HG02938 (cell line): ENCODE data around the gene MIOX.
"Not testable (repeated sequence)": the region's sequence is repeated elsewhere in the genome, so short reads cannot be mapped to it uniquely, and the experiment has no call there.

Experiments used
- ATAC-seq: cut with Tn5 transposase; IDR thresholded peaks from one replicate; pipeline ENCODE4 v1.9.1; 2021; ENCODE audit warnings: mild to moderate bottlenecking, moderate library complexity; ENCODE audit not compliant: unreplicated experiment

Gene MIOX

DNA sequence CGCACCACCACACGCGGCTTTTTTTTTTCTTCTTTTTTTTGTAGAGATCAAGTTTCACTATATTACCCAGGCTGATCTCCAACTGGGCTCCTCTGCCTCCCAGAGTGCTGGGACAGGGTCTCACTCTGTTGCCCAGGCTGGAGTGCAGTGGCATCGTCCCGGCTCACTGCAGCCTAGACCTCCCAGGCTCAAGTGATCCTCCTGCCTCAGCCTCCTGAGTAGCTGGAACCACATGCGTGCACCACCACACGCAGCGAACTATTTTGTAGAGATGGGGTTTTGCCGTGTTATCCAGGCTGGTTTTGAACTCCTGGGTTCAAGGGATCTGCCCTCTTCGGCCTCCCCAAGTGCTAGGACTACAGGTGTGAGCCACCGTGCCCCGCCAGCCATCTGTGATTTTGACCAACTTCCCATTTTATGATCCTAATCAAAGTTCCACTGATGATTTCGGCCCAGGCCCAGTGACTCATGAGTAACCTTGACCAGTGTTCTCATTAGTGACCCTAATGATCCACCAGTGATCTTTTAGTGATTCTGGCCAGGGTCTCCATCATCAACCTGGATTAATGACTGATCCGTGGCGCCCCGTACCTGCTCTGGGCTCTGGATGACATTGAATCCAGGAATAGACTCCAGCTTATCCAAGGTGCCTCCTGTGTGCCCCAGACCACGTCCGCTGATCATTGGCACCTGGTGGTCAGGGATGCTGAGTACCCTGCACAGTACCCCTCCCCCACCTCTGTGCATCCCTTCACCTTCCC is 41.4 kb downstream of the MIOX start:
- no peak for ATAC-seq

GRCh38 chr22:50528682-50529415 is 42.2 kb downstream of the MIOX start:
- ATAC-seq: no peak

DNA sequence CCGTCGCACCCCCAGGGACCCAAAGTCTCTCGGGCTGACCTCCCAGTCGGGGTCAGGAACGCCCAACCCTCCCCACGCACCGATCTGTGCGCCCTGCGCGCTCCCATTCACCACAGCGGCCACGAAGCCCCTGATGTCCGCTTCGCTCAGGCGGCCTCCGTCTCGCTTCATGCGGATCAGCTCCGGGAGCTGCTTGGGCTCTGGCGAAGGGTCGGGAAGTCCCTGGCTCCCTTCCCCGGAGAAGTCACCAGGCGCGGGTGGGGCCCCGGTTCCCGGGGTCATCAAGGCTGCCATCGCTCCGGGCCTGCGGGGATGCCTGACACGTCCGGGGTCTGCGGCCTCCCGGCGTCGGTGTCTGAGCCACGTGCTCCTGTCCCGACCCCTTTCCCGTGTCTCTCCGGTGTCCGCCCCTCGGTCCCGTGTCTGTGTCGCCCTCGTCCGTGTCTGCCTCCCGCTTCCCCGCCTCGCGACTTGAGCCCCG is 42.8 kb downstream of the MIOX start:
- ATAC-seq: no peak

DNA sequence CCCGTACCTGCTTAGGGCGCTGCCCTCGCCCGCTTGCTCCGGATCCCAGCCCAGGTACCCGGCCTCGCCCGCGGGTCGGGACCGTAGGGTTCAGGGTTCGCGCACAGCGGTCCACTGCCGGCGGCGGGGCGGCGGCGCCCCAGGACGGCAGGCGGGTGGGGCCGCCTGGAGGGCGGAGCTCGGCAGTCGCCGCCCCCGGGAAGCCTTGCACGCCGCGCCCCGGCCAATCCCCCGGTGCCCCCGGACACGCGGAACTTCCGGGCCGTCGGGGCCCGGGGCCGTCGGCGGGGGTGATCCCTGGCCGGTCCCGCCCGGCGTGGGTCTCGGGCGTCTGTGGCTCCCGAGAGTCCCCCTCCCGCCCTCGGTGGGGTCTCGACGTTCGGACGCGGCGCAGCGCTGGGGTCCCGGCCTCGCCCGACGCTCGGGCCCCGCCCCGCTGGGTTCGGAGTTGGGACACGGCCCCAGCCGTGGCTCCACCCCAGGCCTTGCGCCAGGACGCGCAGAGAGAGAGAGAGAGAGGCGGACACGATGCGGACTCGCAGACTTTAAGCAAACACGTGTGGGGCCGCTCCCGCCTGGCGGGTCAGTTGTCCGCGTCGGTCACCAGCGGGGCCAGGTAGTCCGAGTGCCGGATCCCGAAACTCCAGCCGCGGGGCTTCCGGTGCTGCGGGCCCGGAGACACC is 43.4 kb downstream of the MIOX start, which contains the start of gene TYMP:
Gene TYMP, minus strand, starts transcription at position 116 of the 683 bp plus-strand sequence. CDS start 303 bp downstream, outside the sequence.
- peak; percentile 7 for ATAC-seq

- peak; percentile 2 for ATAC-seq
These were observed 43.9 kb downstream of the MIOX start for GRCh38 chr22:50530580-50530876.

DNA sequence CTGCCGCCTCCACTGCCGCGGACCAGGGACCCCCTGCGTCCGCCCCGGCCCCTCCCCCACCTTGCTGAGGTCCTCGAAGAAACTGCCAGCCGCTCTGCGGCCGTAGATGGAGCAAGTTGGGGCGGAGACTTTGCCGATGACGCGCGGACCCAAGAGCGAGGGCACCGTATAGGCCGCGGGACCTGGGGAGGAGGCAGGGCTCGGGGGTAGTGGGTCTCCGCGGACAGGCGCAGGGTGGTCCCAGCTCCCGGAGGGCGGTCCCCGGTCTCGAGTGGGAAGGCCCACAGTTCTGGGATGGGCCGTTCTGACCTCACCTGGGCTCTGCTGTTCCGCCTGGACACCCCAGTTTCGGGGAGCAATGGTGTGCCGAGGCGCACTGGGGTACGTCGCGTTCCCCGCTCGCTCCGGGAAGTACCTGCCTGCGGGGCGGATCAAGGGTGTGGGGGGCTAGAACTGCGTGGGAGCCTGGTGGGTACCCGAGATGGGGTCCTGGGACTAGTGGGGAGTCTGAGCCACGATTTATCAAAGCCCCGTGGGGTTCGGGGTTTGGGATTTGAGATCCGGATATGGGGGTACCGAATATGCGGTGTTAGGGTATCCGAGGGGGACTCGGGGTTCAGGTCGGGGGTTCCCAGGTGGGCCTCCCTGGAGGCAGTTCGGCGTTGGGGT is 44.4 kb downstream of the MIOX start:
- peak; percentile 35 for ATAC-seq

- ATAC-seq: peak; percentile 19
These were observed 44.9 kb downstream of the MIOX start for GRCh38 chr22:50531546-50531961.

- no peak for ATAC-seq
These were observed 45.5 kb downstream of the MIOX start for GRCh38 chr22:50531962-50532674.

DNA sequence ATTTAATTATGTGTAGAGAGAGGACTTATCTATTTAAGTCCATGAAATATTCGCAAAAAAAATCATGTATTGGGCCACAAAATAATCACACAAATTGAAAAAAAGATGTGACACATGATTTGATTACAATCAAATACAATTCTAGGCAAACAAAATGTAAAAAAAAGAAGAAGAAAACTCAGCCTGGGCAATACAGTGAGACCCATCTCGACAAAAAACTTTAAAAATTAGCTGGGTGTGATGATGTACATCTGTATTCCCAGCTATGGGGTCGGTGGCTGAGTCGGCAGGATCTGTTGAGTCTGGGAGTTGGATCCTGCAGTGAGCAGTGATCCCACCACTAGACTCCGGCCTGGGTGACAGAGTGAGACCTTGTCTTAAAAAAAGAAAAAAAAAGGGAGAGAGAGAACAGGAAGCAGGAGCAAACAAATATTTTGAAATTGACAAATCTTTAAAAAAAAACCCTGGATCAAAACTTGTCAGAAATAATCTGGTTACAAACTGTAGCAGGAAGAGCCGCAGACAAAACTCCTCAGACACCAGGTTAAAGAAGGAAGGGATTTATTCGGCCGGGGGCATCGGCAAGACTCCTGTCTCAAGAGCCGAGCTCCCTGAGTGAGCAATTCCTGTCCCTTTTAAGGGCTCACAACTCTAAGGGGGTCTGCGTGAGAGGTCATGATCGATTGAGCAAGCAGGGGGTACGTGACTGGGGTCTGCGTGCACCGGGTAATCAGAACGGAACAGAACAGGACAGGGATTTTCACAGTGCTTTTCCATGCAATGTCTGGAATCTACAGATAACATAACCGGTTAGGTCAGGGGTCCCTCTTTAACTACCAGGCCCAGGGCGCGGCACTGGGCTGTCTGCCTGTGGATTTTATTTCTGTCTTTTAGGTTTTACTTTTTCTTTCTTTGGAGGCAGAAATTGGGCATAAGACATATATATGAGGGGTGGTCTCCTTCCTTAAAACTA is 46.5 kb downstream of the MIOX start:
- no peak for ATAC-seq

- not testable (repeated sequence) for ATAC-seq
These were observed 47.4 kb downstream of the MIOX start for GRCh38 chr22:50533856-50534711.

- ATAC-seq: no peak
These were observed 48.5 kb downstream of the MIOX start for GRCh38 chr22:50535113-50535512.

- no peak for ATAC-seq
These were observed 49.6 kb downstream of the MIOX start for GRCh38 chr22:50536226-50536625.

GRCh38 chr22:50537765-50538164 is 51.1 kb downstream of the MIOX start:
- no peak for ATAC-seq
